PC-3 (cell line): ENCODE results near the gene PFDN2. TPM values are rescaled to one million over a fixed set of nuclear protein-coding genes. Genes with fewer than 3 reads are reported as not detected.

Source experiments
- ATAC-seq: fragments of 200-7000 bp; cut with Tn5 transposase; 2 replicates; pipeline ENCODE4 v1.9.1; 2020; ENCODE audit warnings: mild to moderate bottlenecking, moderate library complexity
- BruUV-seq: library from RNA; stranded (reverse); fragments of 400-500 nt; replicated peaks from 2 replicates; lab custom pipeline; 2021; lab: Mats Ljungman, UMichigan
- CTCF ChIA-PET: fragments of 300-600 bp; sonication (Branson Sonifier 250); formaldehyde crosslinking; loops from one replicate; lab custom pipeline; 2022; ENCODE audit warnings: antibody characterized with exemption; lab: Charles Lee
- POLR2A ChIA-PET: fragments of 300-600 bp; sonication (Branson Sonifier 250); formaldehyde crosslinking; loops from one replicate; lab custom pipeline; 2022; ENCODE audit warnings: antibody characterized with exemption; ENCODE audit not compliant: unreplicated experiment; lab: Charles Lee
- DNase-seq: peaks from one replicate; pipeline ENCODE4 v3.0.0-alpha.2; 2015
- H2AFZ ChIP-seq: fragments of 300-600 bp; sonication (generic); 2 replicates; pipeline ENCODE4 v1.6.0; 2016; ENCODE audit warnings: antibody characterized with exemption, low read length
- H3F3A ChIP-seq: fragments of 300-600 bp; sonication (generic); one replicate; pipeline ENCODE4 v1.6.0; 2017; ENCODE audit warnings: antibody characterized with exemption, low read length, control low read depth, mild to moderate bottlenecking; ENCODE audit not compliant: unreplicated experiment
- H3K27ac ChIP-seq: fragments of 300-600 bp; sonication (generic); 2 replicates; pipeline ENCODE4 v1.5.1; 2016; ENCODE audit warnings: mild to moderate bottlenecking, low read length
- H3K27me3 ChIP-seq: fragments of 300-600 bp; sonication (generic); 2 replicates; pipeline ENCODE4 v1.6.1; 2016; ENCODE audit warnings: low read length, mixed read lengths
- H3K36me3 ChIP-seq: fragments of 300-600 bp; sonication (generic); 2 replicates; pipeline ENCODE4 v1.6.1; 2016; ENCODE audit warnings: low read depth, mixed run types, low read length, mixed read lengths
- H3K4me1 ChIP-seq: fragments of 300-600 bp; sonication (generic); 2 replicates; pipeline ENCODE4 v1.5.1; 2016; ENCODE audit warnings: low read length; ENCODE audit not compliant: insufficient read depth
- H3K4me2 ChIP-seq: fragments of 300-600 bp; sonication (generic); 2 replicates; pipeline ENCODE4 v1.6.0; 2016; ENCODE audit warnings: low read length
- H3K4me3 ChIP-seq: fragments of 300-600 bp; sonication (generic); 2 replicates; pipeline ENCODE4 v1.5.1; 2016; ENCODE audit warnings: mild to moderate bottlenecking, low read length, mixed read lengths
- H3K79me2 ChIP-seq: fragments of 300-600 bp; sonication (generic); 2 replicates; pipeline ENCODE4 v1.6.1; 2017; ENCODE audit warnings: low read length, mixed read lengths
- H3K9ac ChIP-seq: fragments of 300-600 bp; sonication (generic); 2 replicates; pipeline ENCODE4 v1.6.0; 2016; ENCODE audit warnings: mild to moderate bottlenecking, low read length
- H3K9me2 ChIP-seq: fragments of 300-600 bp; sonication (generic); replicated peaks from 2 replicates; pipeline ENCODE4 v1.6.1; 2016; ENCODE audit warnings: mixed run types, low read length, mixed read lengths
- H3K9me3 ChIP-seq: fragments of 300-600 bp; sonication (generic); 2 replicates; pipeline ENCODE4 v1.6.1; 2016; ENCODE audit warnings: low read length, mixed read lengths
- H4K20me1 ChIP-seq: fragments of 300-600 bp; sonication (generic); 2 replicates; pipeline ENCODE4 v1.6.1; 2016; ENCODE audit warnings: low read length, mixed read lengths
- CTCF ChIP-seq: fragments of 300-600 bp; sonication (generic); conservative IDR thresholded peaks from 2 replicates; pipeline ENCODE4 v1.5.1; 2017; ENCODE audit warnings: antibody characterized with exemption, low read depth, mild to moderate bottlenecking, low read length
- EZH2 ChIP-seq: fragments of 300-600 bp; sonication (generic); IDR thresholded peaks from one replicate; pipeline ENCODE4 v1.6.1; 2017; ENCODE audit warnings: antibody characterized with exemption, mild to moderate bottlenecking, low read length; ENCODE audit not compliant: unreplicated experiment
- EZH2phosphoT487 ChIP-seq: fragments of 300-600 bp; sonication (generic); IDR thresholded peaks from 2 replicates; pipeline ENCODE4 v1.6.1; 2018; ENCODE audit warnings: mild to moderate bottlenecking, antibody characterized with exemption, low read length, borderline replicate concordance
- intact Hi-C: fragments of 100-400 bp; cut with micrococcal nuclease; formaldehyde crosslinking; loops from 2 replicates; pipeline ENCODE4 v1.9.0; 2023
- total RNA-seq: library from RNA; depleted of rRNA; stranded (reverse); fragments of >200 nt; gene quantifications from 2 replicates; pipeline ENCODE4 v1.2.3, GENCODE V29; 2014; rRNA removed

PFDN2 gene
- total RNA-seq, 1 experiment from 2014 or later, result 197 TPM

GRCh38 chr1:161051219-161051618 is 66.6 kb downstream of the PFDN2 start:
- no peak overlapping the region for H3K9ac ChIP-seq
- no TSS peak for BruUV-seq
- no peaks in the 10 kb centered on the region for H3K27me3 ChIP-seq
- H3K4me2 ChIP-seq, result no peak overlapping the region
- peaks cover 4% of the 10 kb centered on the region; the same call in 1 of the 2 replicates for H3K36me3 ChIP-seq
- intact Hi-C loops, result no loop called here
- H3K27ac ChIP-seq, result no peak overlapping the region
- peaks cover 6% of the 10 kb centered on the region; the same call in 1 of the 2 replicates for H3K9me3 ChIP-seq
- H3K9me2 ChIP-seq, result no peaks in the 10 kb centered on the region
- POLR2A ChIA-PET, result no interaction called here
- no peaks in the 10 kb centered on the region for H3K79me2 ChIP-seq
- DNase-seq (no peak), ATAC-seq (no peak)
- no peak overlapping the region for H2AFZ ChIP-seq
- no peaks in the 10 kb centered on the region for H3F3A ChIP-seq
- H3K4me1 ChIP-seq, result peaks cover 5% of the 10 kb centered on the region
- no peak for TF ChIP-seq EZH2
- TF ChIP-seq EZH2phosphoT487, result no peak
- TF ChIP-seq CTCF, result no peak
- H3K4me3 ChIP-seq, result no peak overlapping the region
- CTCF ChIA-PET, result no interaction called here
- H4K20me1 ChIP-seq, result no peaks in the 10 kb centered on the region

Other genes with a start within 250 kb of the PFDN2 start
- gene ITLN1, start 232.9 kb downstream of the PFDN2 start, total RNA-seq, result not detected in 2 replicates
- gene ITLN2, start 163.2 kb downstream of the PFDN2 start, total RNA-seq, result not detected in 2 replicates
- gene F11R, start 96.9 kb downstream of the PFDN2 start, total RNA-seq, result 69.2 and 81.5 TPM in 2 replicates
- 10.2 and 16.5 TPM in 2 replicates for gene TSTD1, start 79.1 kb downstream of the PFDN2 start, total RNA-seq
- gene USF1, start 72.1 kb downstream of the PFDN2 start, total RNA-seq, result 111 and 113 TPM in 2 replicates
- 0.12 and 0.55 TPM in 2 replicates for gene ARHGAP30, start 48.1 kb downstream of the PFDN2 start, total RNA-seq
- 6.8 and 7.0 TPM in 2 replicates for gene NECTIN4, start 28.5 kb downstream of the PFDN2 start, total RNA-seq
- 3.2 and 3.3 TPM in 2 replicates for gene KLHDC9, start 19.7 kb downstream of the PFDN2 start, total RNA-seq
- gene NIT1, start 68 bp upstream of the PFDN2 start, total RNA-seq, result 18.1 and 27.0 TPM in 2 replicates
- gene DEDD, start 14.6 kb upstream of the PFDN2 start, total RNA-seq, result 23.4 and 39.2 TPM in 2 replicates
- gene UFC1, start 35.9 kb upstream of the PFDN2 start, total RNA-seq, result 84.6 and 113 TPM in 2 replicates
- 20.6 and 24.4 TPM in 2 replicates for gene USP21, start 41.5 kb upstream of the PFDN2 start, total RNA-seq
- gene PPOX, start 48.4 kb upstream of the PFDN2 start, total RNA-seq, result 21.8 and 22.9 TPM in 2 replicates
- gene B4GALT3, start 59.5 kb upstream of the PFDN2 start, total RNA-seq, result 76.9 and 85.4 TPM in 2 replicates
- gene ADAMTS4, start 81.0 kb upstream of the PFDN2 start, total RNA-seq, result 0.52 TPM in 1 of 2 replicates, not detected in the other
- 168 TPM in 2 replicates for gene NDUFS2, start 84.3 kb upstream of the PFDN2 start, total RNA-seq
- gene FCER1G, start 97.3 kb upstream of the PFDN2 start, total RNA-seq, result not detected in 2 replicates
- not detected in 2 replicates for gene APOA2, start 105.6 kb upstream of the PFDN2 start, total RNA-seq
- 23.2 and 26.1 TPM in 2 replicates for gene TOMM40L, start 108.0 kb upstream of the PFDN2 start, total RNA-seq
- gene NR1I3, start 120.2 kb upstream of the PFDN2 start, total RNA-seq, result not detected in 2 replicates
- 0.07 TPM in 1 of 2 replicates, not detected in the other for gene PCP4L1, start 140.7 kb upstream of the PFDN2 start, total RNA-seq
- 0.18 TPM in 1 of 2 replicates, not detected in the other for gene MPZ, start 191.9 kb upstream of the PFDN2 start, total RNA-seq
- gene SDHC, start 196.3 kb upstream of the PFDN2 start, total RNA-seq, result 26.1 and 30.1 TPM in 2 replicates
- gene CFAP126, start 249.8 kb upstream of the PFDN2 start, total RNA-seq, result not detected in 2 replicates